SK-N-SH (cell line): ENCODE results near the gene PDZD2. TPM values are rescaled to one million over a fixed set of nuclear protein-coding genes. Genes with fewer than 3 reads are reported as not detected.
"Not testable (repeated sequence)": the region's sequence is repeated elsewhere in the genome, so short reads cannot be mapped to it uniquely, and the experiment has no call there.

Experiments used
- CTCF ChIA-PET: fragments of 300-600, 350-600 bp; formaldehyde crosslinking; extraction: SDS; loops from one replicate; lab custom pipeline; 2021; lab: Yijun Ruan, JAX
- POLR2A ChIA-PET: fragments of 350-600 bp; sonication (Branson Sonifier 250); formaldehyde crosslinking; extraction: SDS; loops from one replicate; lab custom pipeline; 2020; ENCODE audit warnings: antibody characterized with exemption, inconsistent platforms; lab: Yijun Ruan, JAX
- DNase-seq: peaks from one replicate; pipeline ENCODE4 v3.0.0; 2012
- H2AFZ ChIP-seq: fragments of 200-600 bp; sonication (generic); 2 replicates; pipeline ENCODE4 v1.8.1; 2016; ENCODE audit warnings: antibody characterized with exemption, mild to moderate bottlenecking, low read depth
- H3F3A ChIP-seq: fragments of 200-600 bp; sonication (generic); replicated peaks from 2 replicates; pipeline ENCODE3; 2016; ENCODE audit warnings: antibody characterized with exemption, mild to moderate bottlenecking; ENCODE audit not compliant: insufficient read depth
- H3K27ac ChIP-seq, 2 experiments: fragments of 200-500 bp in 1 of 2; fragments of 200-600 bp in 1 of 2; sonication (Bioruptor generic) in 1 of 2; sonication (generic), shearing (Covaris generic) in 1 of 2; 2 replicates each; pipeline versions ENCODE4 v1.5.1 to v1.6.1; 2014 to 2016; ENCODE audit warnings: low read depth in 2 of 2, inconsistent platforms in 1 of 2, low read length in 1 of 2, mild to moderate bottlenecking in 1 of 2, mixed read lengths in 1 of 2
- H3K27me3 ChIP-seq: fragments of 200-600 bp; sonication (generic), shearing (Covaris generic); 2 replicates; pipeline ENCODE4 v1.6.1; 2016; ENCODE audit warnings: mixed run types; ENCODE audit not compliant: insufficient read depth
- H3K36me3 ChIP-seq, 2 experiments: fragments of 200-500 bp in 1 of 2; fragments of 200-600 bp in 1 of 2; sonication (Bioruptor generic) in 1 of 2; sonication (generic) in 1 of 2; replicated peaks in 1 of 2; 2 replicates each; pipeline versions ENCODE3 to v1.5.1; 2014 to 2016; ENCODE audit warnings: low read length in 1 of 2, mild to moderate bottlenecking in 1 of 2; ENCODE audit not compliant: insufficient read depth in 2 of 2, control insufficient read depth in 1 of 2
- H3K4me1 ChIP-seq, 2 experiments: fragments of 200-500 bp in 1 of 2; fragments of 200-600 bp in 1 of 2; sonication (Bioruptor generic) in 1 of 2; sonication (generic), shearing (Covaris generic) in 1 of 2; 2 replicates each; pipeline versions ENCODE4 v1.5.1 to v1.6.1; 2014 to 2016; ENCODE audit warnings: low read depth in 1 of 2, low read length in 1 of 2, mixed run types in 1 of 2; ENCODE audit not compliant: insufficient read depth in 2 of 2, control insufficient read depth in 1 of 2
- H3K4me2 ChIP-seq: fragments of 200-600 bp; sonication (generic), shearing (Covaris generic); 2 replicates; pipeline ENCODE4 v1.6.1; 2017; ENCODE audit warnings: mixed run types
- H3K4me3 ChIP-seq, 2 experiments: fragments of 200-500 bp in 1 of 2; fragments of 200-600 bp in 1 of 2; sonication (Bioruptor generic) in 1 of 2; sonication (generic), shearing (Covaris generic) in 1 of 2; 2 replicates each; pipeline versions ENCODE4 v1.5.1 to v1.8.1; 2014 to 2016; ENCODE audit warnings: low read depth in 2 of 2, inconsistent platforms in 1 of 2, low read length in 1 of 2, mild to moderate bottlenecking in 1 of 2, mixed read lengths in 1 of 2, moderate library complexity in 1 of 2
- H3K79me2 ChIP-seq: fragments of 200-600 bp; sonication (generic); 2 replicates; pipeline ENCODE4 v1.8.1; 2017; ENCODE audit warnings: mild to moderate bottlenecking; ENCODE audit not compliant: insufficient read depth
- H3K9ac ChIP-seq: fragments of 200-600 bp; sonication (generic); 2 replicates; pipeline ENCODE4 v1.6.1; 2017; ENCODE audit warnings: mixed run types
- H3K9me2 ChIP-seq: fragments of 200-600 bp; sonication (generic); 2 replicates; pipeline ENCODE4 v1.6.1; 2017; ENCODE audit warnings: mixed run types
- H3K9me3 ChIP-seq: fragments of 200-600 bp; sonication (generic); 2 replicates; pipeline ENCODE4 v1.6.1; 2017; ENCODE audit warnings: mixed run types, mild to moderate bottlenecking, moderate library complexity
- H4K20me1 ChIP-seq: fragments of 200-600 bp; sonication (generic); 2 replicates; pipeline ENCODE4 v1.6.1; 2017; ENCODE audit warnings: mild to moderate bottlenecking, mixed run types; ENCODE audit not compliant: insufficient read depth
- EP300 ChIP-seq, 2 experiments: IDR thresholded peaks; 2 replicates each; pipeline versions ENCODE4 v1.4.0 to v1.6.1; 2012; ENCODE audit warnings: borderline replicate concordance in 1 of 2, low read depth in 1 of 2, low read length in 1 of 2
- FOSL2 ChIP-seq: IDR thresholded peaks from 2 replicates; pipeline ENCODE4 v1.4.0; 2012; ENCODE audit warnings: low read depth, mild to moderate bottlenecking, moderate library complexity, borderline replicate concordance
- GATA2 ChIP-seq: sonication (generic); formaldehyde crosslinking; IDR thresholded peaks from 2 replicates; pipeline ENCODE4 v1.5.0; 2020; ENCODE audit warnings: mild to moderate bottlenecking, missing genetic modification reagents
- MXI1 ChIP-seq: IDR thresholded peaks from 2 replicates; pipeline ENCODE4 v1.6.1; 2012; ENCODE audit warnings: mild to moderate bottlenecking, low read depth, low read length, improper control_type of control experiment
- NFIC ChIP-seq: IDR thresholded peaks from 2 replicates; pipeline ENCODE4 v1.4.0; 2012; ENCODE audit warnings: borderline replicate concordance
- POLR2AphosphoS5 ChIP-seq: IDR thresholded peaks from 2 replicates; pipeline ENCODE4 v1.6.1; 2012; ENCODE audit warnings: low read depth, low read length
- RAD21 ChIP-seq: IDR thresholded peaks from 2 replicates; pipeline ENCODE4 v1.6.1; 2012; ENCODE audit warnings: mild to moderate bottlenecking, low read length
- RCOR1 ChIP-seq: fragments of 150-350 bp; IDR thresholded peaks from 2 replicates; pipeline ENCODE4 v1.6.1; 2017; ENCODE audit warnings: antibody characterized with exemption, low read length
- RXRA ChIP-seq: IDR thresholded peaks from 2 replicates; pipeline ENCODE4 v1.4.0; 2012; ENCODE audit warnings: low read depth, mild to moderate bottlenecking, borderline replicate concordance
- TAF1 ChIP-seq: IDR thresholded peaks from 2 replicates; pipeline ENCODE4 v1.6.1; 2012; ENCODE audit warnings: low read depth, mild to moderate bottlenecking, low read length, moderate library complexity, borderline replicate concordance
- TEAD4 ChIP-seq: IDR thresholded peaks from 2 replicates; pipeline ENCODE4 v1.4.0; 2012; ENCODE audit warnings: mild to moderate bottlenecking, borderline replicate concordance; ENCODE audit not compliant: insufficient read depth
- YY1 ChIP-seq: IDR thresholded peaks from 2 replicates; pipeline ENCODE4 v1.4.0; 2012; ENCODE audit warnings: low read depth, mild to moderate bottlenecking
- WGBS: methylation state at CpG from one replicate; pipeline ENCODE4 v1.1.6; 2017; ENCODE audit warnings: low lambda C conversion rate; 5-methylcytosine and 5-hydroxymethylcytosine counted together
- polyA plus RNA-seq, 3 experiments: library from polyadenylated mRNA; depleted of rRNA; stranded (reverse); fragments of >200 nt; gene quantifications; 2 replicates each; pipeline ENCODE4 v1.2.3, GENCODE V29; 2012
- TF ChIP-seq, protein P1 (sequence below): IDR thresholded peaks from 2 replicates; pipeline ENCODE4; 2012
- TF ChIP-seq, protein P2 (sequence below): fragments of 150-350 bp; IDR thresholded peaks from 2 replicates; pipeline ENCODE4 v1.6.1; 2016; ENCODE audit warnings: mild to moderate bottlenecking, low read depth, low read length
- TF ChIP-seq, protein P3 (sequence below): IDR thresholded peaks from 2 replicates; pipeline ENCODE4 v1.6.1; 2012; ENCODE audit warnings: mild to moderate bottlenecking, low read depth, low read length, moderate library complexity

Gene PDZD2
- polyA plus RNA-seq, 1 of the 3 experiments (the other 2 are of a cell fraction): 0.13 TPM

DNA sequence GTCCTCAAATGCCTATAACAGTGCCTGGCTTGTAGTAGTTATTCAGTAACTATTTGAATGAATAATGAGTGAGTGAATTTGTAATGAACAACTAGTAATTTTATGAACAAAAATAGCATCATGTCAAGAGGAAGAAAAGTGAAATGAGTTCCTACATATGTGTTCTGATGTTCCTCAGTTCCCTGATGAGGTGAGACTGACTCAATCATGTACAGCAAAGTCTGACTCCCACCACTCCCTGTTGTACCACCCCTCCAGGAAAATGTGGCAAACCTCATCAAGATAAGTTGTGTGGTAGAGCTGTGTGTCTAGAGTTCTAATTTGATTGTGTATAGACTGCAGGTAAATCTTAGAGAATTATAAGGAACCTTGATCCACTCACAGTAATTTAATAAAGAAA lies 333.6 kb downstream of the PDZD2 start:
- Histone ChIP-seq H3K9me2 (no peaks in the 10 kb centered on the region), H4K20me1 (no peaks in the 10 kb centered on the region), H2AFZ (no peak overlapping the region), H3K36me3 (no peaks in the 10 kb centered on the region), H3K9me3 (no peaks in the 10 kb centered on the region), H3K4me3 (no peak overlapping the region), H3K27ac (no peak overlapping the region), H3K27me3 (peaks cover 7% of the 10 kb centered on the region; the same call in 1 of the 2 replicates), H3K79me2 (no peaks in the 10 kb centered on the region), H3K9ac (no peak overlapping the region), H3K4me2 (no peak overlapping the region), H3F3A (no peaks in the 10 kb centered on the region), H3K4me1 (no peaks in the 10 kb centered on the region; a peak in 1 of 4 replicates)
- ChIA-PET CTCF (interaction anchor here (1.1 kb wide), 3 partner anchors 10 to 147 kb away, joined by 3 to 5 read pairs (median 3); no protein-coding TSS in a partner anchor), POLR2A (no interaction called here)
- DNase-seq: no peak
- TF ChIP-seq, protein P1, sequence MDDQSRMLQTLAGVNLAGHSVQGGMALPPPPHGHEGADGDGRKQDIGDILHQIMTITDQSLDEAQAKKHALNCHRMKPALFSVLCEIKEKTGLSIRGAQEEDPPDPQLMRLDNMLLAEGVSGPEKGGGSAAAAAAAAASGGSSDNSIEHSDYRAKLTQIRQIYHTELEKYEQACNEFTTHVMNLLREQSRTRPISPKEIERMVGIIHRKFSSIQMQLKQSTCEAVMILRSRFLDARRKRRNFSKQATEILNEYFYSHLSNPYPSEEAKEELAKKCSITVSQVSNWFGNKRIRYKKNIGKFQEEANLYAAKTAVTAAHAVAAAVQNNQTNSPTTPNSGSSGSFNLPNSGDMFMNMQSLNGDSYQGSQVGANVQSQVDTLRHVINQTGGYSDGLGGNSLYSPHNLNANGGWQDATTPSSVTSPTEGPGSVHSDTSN: no peak
- TF ChIP-seq RXRA (no peak), EP300 (IDR thresholded peaks at IDR 0.05; ENCODE audit: borderline replicate concordance in 1 of 2, low read depth in 1 of 2, low read length in 1 of 2) (no peak), MXI1 (no peak), GATA2 (no peak), NFIC (no peak), TAF1 (no peak), RAD21 (no peak), YY1 (no peak), RCOR1 (no peak), POLR2AphosphoS5 (no peak), TEAD4 (no peak), FOSL2 (no peak)
- TF ChIP-seq, protein P2, sequence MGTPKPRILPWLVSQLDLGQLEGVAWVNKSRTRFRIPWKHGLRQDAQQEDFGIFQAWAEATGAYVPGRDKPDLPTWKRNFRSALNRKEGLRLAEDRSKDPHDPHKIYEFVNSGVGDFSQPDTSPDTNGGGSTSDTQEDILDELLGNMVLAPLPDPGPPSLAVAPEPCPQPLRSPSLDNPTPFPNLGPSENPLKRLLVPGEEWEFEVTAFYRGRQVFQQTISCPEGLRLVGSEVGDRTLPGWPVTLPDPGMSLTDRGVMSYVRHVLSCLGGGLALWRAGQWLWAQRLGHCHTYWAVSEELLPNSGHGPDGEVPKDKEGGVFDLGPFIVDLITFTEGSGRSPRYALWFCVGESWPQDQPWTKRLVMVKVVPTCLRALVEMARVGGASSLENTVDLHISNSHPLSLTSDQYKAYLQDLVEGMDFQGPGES: no peak
- TF ChIP-seq, protein P3, sequence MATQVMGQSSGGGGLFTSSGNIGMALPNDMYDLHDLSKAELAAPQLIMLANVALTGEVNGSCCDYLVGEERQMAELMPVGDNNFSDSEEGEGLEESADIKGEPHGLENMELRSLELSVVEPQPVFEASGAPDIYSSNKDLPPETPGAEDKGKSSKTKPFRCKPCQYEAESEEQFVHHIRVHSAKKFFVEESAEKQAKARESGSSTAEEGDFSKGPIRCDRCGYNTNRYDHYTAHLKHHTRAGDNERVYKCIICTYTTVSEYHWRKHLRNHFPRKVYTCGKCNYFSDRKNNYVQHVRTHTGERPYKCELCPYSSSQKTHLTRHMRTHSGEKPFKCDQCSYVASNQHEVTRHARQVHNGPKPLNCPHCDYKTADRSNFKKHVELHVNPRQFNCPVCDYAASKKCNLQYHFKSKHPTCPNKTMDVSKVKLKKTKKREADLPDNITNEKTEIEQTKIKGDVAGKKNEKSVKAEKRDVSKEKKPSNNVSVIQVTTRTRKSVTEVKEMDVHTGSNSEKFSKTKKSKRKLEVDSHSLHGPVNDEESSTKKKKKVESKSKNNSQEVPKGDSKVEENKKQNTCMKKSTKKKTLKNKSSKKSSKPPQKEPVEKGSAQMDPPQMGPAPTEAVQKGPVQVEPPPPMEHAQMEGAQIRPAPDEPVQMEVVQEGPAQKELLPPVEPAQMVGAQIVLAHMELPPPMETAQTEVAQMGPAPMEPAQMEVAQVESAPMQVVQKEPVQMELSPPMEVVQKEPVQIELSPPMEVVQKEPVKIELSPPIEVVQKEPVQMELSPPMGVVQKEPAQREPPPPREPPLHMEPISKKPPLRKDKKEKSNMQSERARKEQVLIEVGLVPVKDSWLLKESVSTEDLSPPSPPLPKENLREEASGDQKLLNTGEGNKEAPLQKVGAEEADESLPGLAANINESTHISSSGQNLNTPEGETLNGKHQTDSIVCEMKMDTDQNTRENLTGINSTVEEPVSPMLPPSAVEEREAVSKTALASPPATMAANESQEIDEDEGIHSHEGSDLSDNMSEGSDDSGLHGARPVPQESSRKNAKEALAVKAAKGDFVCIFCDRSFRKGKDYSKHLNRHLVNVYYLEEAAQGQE: no peak

DNA sequence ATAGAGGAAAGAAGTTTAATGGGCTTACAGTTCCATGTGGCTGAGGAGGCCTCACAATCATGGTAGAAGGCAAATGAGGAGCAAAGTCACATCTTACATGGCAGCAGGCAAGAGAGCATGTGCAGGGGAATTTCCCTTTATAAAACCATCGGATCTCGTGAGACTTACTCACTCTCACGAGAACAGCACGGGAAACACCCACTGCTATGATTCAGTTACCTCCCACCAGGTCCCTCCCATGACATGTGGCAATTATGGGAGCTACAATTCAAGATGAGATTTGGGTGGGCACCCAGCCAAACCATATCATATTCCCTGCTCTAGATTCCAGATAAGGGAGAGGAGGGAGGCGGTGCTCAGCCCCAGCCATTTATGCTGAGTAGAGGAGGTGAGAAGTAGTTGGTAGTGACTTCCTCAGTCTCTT lies 336.3 kb downstream of the PDZD2 start:
- H3K27ac ChIP-seq, H3K4me2 ChIP-seq, H3K27me3 ChIP-seq, POLR2A ChIA-PET, H3F3A ChIP-seq, H3K79me2 ChIP-seq, H3K9me2 ChIP-seq, DNase-seq, H3K9me3 ChIP-seq, H3K4me1 ChIP-seq, H3K9ac ChIP-seq, H4K20me1 ChIP-seq, H2AFZ ChIP-seq, H3K4me3 ChIP-seq, H3K36me3 ChIP-seq: not testable (repeated sequence)
- 80% methylated on average over 5 of the region's 5 CpGs for WGBS
- CTCF ChIA-PET: interaction anchor here (1.5 kb wide), 1 partner anchor 149 kb away, joined by 4 read pairs; no protein-coding TSS in a partner anchor
